CD4-positive, alpha-beta T cell treated with Interleukin-2 at 100 ng/mL for 4 hours (primary cell): ENCODE results near the gene GCK.
"Not testable (repeated sequence)": the region's sequence is repeated elsewhere in the genome, so short reads cannot be mapped to it uniquely, and the experiment has no call there.

Experiments
- DNase-seq: peaks from one replicate; pipeline ENCODE4 v3.0.0-alpha.2; 2020; ENCODE audit warnings: low spot score

GCK gene

DNA sequence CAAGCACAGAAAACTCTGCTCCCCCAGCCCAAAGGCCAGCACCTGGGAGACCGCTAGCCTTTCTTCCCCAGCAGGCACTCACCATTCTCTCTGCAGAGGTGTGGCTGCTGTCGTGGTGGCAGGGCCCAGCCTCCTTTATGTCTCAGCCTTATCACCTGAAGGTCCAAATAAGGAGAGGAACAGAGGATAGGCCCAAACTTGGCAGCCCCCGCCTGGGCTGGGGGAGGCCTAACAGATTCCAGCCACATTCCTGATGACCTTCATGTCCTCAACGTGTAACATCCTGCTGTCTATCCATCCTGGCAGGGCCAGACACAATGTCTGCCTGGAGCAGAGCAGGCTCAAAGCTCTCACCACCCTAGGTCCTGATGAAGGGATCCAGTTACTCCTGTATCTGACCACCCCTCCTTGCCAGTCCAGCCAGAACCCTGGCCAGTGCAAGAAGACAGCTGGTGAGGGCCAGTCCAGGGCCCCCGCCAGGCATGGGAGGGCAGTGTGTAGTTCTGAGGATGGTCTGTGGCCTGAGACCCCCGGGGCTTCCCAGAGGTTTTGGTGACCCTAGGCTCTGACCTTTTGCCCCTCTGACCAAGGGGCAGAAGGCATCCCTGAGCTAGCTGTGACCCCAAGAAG, 47.9 kb downstream of the GCK start, which contains the start of gene MYL7:
Gene MYL7, minus strand, starts transcription at position 112 of the 630 bp plus-strand sequence. Its CDS starts 27 bp downstream, at position 85.
- no peak for DNase-seq

DNA sequence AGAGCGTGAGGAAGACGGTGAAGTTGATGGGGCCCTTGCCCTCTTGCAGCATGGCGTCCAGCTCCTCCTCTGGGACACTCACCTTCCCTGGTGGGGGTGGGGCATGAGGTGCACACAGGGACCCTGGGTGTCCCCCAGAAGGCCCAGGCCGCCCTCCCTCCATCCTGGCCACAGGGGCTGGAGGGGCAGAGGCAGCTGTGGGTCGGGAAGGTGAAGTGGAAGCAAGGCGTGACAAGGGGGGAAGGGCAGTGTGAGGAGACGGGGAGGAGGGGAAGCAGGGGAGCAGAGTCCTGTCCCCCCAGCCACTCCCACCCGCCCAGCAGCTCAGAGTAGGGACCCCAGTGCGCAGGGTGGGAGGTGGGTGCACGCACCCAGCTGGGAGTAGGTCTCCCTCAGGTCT, 48.9 kb downstream of the GCK start:
- DNase-seq = no peak

DNA sequence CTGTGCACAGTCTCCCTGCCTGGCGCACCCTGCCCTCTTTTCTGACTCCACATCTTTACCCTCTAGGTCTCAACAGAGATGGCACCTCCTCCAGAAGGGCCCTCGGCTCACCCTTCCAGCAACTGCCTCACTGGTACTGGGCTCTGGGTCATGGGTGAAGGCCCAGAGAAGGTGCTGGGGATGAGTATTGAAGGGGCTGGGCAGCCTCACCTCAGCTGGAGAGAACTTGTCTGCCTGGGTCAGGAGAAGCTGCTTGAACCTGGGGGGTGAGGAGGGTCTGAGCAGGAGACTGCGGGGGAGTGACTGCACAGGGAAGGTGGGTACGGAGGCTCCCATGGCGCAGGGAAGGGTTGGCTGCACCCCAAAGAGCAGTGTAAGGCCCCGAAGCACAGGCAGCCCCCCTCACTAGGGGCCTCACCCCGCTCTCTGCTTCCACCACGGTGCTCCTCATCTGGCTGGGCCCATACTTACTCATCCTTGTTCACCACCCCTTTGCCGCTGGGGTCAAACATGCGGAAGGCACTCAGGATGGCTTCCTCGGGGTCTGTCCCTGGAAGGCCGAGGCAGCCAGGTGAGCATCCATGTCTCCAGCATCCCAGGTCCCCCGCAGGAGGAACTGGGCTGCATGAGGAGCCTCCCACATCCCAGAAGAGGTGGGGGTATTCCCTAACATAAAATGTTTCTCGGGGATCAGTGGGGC, 49.8 kb downstream of the GCK start:
- DNase-seq = no peak

DNA sequence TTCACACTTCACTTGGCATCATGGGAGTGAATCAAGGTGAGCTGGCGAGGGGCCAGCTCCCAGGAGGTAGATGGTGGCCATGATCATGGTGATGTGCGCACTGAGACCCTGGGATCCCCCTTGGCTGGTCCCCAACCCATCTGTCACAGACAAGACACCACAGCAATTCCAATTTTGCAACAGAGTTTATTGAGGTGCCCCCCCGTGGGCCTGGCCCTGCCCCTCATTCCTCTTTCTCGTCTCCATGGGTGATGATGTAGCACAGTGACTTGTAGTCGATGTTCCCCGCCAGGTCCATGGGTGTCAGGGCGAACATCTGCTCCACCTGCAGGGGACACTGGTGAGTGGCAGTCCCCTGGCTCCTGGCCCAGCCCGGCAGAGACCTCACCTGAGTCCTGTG, 50.5 kb downstream of the GCK start:
- DNase-seq = no peak

DNA sequence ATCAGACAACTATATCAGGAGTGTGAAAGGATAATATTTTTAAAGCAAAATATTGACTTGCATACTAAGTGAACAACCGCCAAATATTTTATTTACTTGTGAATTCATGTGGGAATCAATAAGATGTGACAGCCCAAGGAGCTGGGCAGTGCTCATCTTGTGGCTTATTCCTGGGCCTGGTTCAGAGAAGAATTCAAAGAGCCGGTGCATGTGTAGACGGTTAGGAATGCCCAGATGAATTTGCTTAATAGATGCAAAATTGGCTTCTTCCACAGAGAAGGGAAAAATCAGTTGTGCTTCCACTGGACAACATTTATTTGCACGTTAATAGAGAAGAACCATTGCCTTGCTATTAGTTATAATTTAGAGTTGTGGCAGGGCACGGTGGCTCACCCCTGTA, 52.5 kb downstream of the GCK start:
- DNase-seq = no peak

DNA sequence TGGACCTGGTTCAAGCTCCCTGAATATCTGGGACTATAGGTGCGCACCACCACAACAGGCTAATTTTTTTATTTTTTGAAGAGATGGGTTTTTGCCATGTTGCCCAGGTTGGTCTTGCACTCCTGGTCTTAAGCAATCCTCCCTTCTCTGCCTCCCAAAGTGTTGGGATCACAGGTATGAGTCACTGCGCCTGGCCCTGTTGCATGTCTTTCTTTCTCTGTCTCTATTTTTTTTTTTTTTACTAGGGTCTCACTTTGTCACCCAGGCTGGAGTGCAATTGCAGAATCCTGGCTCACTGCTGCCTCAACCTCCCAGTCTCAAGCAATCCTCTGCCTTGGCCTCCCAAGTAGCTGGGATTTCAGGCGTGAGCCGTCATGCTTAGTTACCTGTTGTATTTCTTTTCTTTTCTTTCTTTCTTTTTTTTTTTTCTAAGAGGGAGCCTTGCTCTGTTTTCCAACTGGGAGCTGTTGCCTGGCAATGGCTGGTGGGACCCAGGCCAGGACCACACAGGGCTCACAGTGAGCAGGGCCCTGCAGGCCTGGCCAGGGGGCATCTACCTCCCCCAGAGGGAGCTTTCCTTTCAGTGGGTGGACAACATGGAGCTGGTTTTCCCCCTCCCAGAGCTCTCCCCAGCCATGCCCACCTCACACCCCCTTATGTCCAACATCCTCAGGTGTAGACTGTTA, 54.2 kb downstream of the GCK start:
- DNase-seq = no peak

DNA sequence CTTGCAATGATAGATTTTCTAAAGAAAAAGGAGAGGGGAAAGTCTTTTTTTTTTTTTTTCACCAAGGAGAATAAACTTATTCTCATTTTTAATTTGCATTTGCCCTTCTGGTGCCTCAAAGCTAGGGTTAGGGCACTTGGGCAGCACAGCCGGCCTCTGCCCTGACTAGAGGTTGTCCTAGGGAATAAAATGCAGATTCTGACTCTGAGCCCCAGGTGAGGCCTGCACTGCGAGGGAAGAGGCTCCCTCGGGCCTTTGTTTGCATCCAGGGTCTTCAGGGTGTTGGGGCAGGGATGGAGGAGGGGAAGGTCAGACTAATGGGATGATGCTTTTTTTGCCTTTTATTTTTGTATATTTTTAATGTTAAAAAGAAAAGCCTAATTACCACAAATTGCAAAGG, 55.9 kb downstream of the GCK start:
- DNase-seq = no peak

DNA sequence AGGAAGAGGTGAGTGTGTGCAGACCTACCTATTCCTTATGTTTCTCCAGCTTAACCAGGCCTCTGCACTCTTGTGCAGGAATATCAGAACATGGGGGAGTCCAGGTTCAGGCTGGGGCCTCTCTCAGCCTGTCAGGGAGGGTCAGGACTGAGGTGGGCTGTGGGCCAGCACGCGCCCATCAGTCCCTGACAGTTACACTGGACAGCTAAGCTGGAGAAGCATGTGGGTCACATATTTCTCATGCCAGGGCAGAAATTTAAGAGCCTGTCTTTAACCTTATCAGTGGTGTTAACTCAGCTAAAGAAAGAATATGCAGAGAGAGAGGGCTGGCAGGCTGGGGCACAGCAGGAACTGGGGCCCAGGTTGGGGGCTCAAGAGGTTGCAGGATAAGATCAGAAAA, 57.2 kb downstream of the GCK start:
- DNase-seq = no peak

DNA sequence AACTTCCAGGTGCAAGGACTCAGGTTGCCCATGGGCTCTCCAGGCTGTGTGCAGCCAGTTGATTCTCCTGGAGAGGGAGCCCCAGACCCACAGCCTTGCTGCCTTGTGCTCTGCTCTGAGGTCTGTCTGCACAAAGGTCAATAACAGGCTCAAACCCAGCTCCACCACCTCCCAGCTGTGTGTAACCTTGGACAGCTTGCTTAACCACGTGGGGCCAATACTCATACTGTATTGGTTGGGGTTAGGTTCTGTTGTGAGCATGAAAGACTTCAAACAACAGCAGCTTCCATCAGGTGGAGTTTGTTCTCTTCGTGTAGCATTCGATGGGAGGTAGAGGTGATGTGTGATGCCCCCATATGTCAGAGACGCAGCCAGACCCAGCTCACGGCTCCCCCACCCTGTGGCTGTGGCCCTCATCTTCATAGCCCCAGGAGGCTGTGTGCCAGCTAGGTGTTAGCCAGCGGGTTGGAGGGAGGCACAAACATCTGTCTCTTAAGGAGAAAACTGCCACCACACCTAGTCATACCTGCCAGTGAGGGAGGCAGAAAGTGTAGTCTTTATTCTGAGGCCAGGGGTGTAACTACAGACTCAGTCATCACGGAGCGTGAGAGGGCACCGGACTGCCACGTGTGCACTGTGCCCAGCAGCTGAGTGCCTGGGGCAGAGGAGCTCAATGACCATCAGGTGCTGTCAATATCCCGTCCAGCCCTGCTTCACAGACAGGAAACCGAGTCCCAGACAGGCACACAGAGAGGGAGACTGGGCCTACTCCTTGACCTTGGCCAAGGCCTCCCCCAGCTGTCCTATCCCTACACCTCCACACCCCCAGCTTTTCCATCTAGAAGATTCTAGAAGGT, 57.8 kb downstream of the GCK start:
- DNase-seq = no peak

DNA sequence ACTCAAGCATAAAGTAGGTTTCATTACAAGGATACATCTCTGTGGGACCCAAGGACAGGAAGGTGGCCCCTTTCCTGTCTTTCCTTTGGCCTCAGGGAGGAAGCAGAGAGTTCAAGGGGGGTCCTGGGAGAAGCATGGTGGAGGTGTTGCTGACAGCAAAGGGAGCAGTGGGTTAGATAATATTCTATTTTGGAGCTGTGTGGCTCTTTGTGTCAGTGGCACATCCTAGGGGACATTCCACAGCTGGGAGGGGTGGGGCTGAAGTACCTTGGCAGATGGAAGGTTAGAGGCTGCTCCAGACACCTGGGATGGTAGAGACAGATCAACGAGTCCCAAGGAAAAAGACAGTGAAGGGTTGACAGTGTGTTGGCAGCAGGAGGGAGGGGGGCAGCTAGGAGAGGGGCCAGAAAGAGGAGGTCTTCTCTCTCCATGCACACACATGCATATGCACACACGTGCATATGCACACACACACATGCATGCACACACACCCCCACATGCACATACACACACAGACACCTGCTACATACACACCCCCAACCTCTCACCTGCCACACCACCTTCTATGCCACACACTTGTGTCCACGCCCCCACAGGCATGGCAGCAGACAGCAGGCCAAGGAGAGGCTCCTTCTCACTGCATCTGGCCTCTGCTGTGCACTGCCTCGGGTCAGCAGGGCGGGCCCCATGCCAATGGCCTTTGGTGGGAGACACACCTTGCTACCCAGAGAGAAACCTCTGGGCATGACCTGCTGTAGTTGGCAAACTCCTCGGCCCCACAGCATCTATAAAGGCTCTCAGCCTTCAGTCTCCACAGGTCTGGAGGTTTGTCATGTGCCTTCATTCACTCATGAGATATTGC, 60.3 kb downstream of the GCK start:
- no peak for DNase-seq

DNA sequence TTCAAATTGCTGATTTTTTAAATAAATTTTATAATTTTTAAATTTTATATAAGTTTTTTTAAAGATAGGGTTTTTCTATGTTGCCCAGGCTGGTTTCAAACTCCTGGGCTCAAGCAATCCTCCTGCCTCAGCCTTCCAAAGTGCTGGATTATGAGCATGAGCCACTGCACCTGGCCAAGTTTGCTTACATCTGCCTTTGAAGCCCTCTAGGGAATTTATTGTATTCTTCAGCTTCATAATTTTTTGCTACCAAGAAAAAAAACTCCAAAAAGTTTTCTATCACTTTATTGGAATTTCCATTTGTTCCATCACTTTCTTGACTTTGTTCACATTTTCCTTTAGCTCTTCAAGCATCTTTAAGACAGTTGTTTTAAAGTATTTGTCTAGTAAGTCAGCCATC, 62.1 kb downstream of the GCK start:
- DNase-seq = no peak

DNA sequence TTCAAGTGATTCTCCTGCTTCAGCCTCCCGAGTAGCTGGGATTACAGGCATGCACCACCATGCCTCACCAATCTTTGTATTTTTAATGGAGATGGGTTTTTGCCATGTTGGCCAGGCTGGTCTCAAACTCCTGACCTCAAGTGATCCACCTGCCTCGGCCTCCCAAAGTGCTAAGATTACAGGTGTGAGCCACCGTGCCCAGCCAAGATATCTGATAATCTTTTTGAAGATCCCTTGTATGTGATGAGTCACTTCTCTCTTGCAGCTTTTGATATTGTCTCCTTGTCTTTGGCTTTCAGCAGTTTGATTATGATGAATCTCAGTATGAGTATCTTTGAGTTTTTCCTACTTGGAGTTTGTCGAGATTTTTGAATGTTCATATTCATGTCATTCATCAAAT, 62.7 kb downstream of the GCK start:
- not testable (repeated sequence) for DNase-seq

DNA sequence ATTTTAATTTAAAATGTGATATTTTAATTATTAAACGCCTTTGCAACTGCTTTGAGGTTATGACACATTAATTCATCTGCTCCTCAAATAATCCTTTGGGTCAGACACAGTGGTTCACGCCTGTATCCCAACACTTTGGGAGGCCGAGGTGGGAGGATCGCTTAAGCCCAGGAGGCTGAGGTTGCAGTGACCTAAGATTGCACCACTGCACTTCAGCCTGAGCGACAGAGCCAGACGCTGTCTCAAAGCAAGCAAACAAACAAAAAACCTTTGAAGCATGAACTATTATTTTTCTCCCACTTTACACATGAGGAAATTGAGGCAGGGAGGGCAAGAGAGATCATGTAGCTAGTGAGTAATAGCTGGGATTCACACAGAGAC, 64.4 kb downstream of the GCK start:
- DNase-seq = no peak

DNA sequence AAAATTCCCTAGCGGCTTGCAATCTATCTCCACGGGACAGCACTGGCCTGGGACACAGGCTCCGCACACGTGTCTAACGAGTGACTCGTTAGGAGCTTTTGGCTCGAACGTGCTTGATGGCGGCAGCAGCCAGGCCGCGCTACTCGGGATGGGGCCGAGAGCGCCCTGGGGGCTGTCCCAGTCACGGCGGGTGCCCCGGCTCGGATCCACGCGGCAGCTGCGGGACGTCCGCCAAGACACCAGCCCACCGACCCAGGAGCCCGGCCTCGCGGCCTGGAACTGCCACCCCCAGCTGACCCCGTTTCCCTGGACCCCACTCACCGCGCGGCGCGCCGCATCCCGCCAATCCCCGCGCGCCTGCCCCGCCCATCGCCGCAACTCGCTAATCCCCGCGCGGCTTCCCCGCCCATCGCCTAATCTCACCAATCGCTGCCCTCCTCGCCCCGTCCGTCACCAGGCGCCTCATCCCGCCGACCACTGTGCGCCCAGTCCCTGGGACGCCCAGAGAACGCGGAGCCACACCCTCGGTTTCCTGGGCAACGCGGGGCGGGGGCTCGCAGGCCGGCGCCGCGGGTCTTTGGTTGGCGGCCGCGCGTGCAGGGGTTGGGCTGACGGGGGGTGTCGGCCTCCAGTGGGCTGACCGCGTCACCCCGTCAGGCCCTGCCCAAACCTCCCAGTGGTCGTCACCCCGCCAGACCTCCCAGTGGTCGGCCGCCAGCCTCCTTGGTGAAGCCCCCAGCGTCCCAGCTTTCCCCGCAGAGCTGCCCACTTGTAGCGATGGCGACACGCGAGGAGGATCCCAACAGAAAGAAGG, 65.8 kb downstream of the GCK start, which contains the start of gene POLD2:
Gene POLD2, minus strand, starts transcription at position 359 of the 814 bp plus-strand sequence. CDS start 1,495 bp downstream, outside the sequence.
- peak; percentile 97 for DNase-seq

DNA sequence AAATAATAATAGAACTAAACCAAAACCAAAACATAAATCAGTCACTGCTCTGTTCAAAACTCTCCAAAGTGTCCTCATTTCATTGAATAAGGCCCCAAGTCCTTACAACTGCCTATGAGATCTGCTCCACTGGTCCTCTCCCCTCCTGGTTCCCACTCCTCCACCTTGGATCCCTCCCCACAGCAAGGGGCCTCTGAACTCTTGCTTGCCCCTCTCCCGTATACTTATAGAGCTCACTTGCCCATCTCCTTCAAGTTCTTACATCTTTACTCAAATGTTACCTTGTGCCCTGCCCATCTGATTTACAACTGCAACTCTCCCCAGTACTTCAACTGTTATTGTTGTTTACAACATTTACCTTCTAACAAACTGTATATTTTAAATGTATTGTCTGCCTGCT, 66.7 kb downstream of the GCK start:
- DNase-seq = no peak

DNA sequence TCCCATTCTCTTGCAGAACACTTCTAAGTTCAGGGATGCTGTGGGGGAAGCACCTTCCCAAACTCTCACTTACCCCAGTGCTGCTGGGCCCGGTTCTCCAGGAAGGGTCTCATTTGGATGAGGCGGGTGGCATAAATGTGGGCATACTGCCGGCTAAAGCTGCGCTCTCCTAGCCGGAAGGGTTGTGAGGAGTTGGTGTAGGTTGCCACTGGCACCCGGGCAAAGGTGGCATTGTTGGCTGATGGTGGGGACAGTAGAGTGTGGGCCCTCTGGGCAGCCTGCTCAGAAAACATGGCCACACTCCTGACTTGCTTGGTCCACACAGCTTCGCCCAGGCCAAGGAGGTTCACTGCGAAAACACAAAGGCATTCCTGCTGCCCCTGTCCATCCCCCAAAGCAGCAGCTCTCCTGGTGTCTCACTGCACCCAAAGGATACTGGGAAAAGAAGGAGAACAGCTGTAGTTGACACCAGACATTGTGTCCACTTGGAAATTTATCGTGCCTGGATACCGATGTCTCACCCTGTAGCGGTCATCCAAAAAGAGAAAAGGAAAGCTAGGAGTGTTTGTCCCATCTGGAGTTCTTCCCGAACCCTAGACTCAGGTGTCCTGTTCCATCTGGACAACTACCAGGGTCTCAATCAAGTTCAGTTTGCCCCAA, 67.3 kb downstream of the GCK start:
- no peak for DNase-seq

DNA sequence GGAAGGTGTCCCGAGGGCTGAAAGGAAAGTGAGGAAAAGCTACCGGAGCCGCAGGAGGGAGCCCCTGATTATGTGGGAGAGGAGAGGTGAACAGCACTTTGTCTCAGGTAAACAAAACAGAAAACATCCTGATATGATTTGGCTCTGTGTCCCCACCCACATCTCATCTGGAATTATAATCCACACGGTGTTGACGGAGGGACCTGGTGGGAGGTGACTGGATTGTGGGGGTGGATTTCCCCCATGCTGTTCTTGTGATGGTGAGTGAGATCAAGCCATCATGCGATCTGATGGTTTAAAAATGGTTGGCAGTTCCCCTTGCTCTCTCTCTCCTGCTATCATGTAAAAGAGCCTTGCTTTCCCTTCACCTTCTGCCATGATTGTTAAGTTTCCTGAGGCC, 68.8 kb downstream of the GCK start:
- DNase-seq = no peak

DNA sequence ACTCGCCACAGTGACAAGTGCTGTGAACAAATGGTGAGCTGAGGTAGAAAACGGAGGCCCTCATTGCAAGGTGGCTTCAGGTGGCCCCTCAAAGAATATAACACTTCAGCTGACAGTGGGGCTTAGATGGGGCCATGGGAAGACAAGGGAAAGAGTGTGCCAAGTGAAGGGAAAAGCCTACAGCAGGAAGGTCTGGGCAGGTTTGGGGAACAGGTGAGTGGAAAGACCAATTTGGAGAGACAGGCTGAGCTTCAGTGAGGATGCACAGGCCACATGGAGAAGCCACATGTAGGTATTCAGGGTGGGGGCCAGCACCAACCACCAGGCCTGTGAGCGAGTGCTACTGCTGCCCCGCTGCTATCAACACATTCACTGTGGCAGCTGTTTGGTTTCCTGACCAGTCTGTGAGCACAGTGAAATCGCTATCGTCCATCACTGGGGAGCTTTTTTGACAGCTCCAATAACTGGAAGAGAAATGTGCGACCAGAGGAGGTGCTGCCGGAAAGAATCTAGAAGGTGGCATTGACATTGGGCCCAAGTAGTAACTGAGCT, 69.3 kb downstream of the GCK start:
- DNase-seq = no peak

DNA sequence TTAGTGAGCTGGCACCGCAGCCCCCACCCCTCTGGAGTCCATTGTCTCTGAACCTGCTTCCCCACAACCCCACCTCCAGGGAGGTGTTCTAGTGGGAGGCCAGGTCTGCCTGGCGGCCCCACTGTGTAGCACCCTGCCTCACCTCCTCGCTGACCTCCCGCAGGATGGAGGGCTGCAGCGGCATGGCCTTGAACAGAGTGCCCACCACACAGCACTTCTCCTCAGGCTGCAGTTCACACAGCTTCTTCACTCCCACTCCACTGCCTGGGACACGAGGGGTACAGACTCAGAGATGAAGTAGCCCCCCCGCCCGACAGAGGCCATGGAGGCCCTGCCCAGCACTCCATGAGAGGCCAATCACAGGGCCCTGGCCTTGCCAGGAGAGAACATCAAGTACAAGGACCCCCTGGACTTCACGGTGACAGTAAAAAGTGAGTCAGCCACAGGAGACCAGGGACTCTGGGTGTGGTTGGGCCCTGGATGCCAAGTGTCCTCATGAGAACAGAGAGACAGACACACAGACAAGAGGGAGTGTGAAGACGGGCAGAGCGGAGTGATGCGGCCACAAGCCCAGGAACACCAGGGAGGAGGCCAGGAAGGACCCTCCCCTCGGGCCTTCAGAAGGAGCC, 71.3 kb downstream of the GCK start:
- no peak for DNase-seq
